HCT116 (cell line): Measurements from ENCODE around the gene COL18A1. TPM values are rescaled to one million over a fixed set of nuclear protein-coding genes. Genes with fewer than 3 reads are reported as not detected.

Experiments
- ATAC-seq: fragments of 200-7000 bp; cut with Tn5 transposase; 2 replicates; pipeline ENCODE4 v1.9.1; 2020; ENCODE audit warnings: mild to moderate bottlenecking, moderate library complexity
- BruUV-seq: library from RNA; stranded (reverse); fragments of 400-500 nt; replicated peaks from 2 replicates; lab custom pipeline; 2021; lab: Mats Ljungman, UMichigan
- CTCF ChIA-PET: fragments of 300-600 bp; sonication (Branson Sonifier 250); formaldehyde crosslinking; loops from one replicate; lab custom pipeline; 2021; ENCODE audit warnings: antibody characterized with exemption; lab: Charles Lee
- POLR2A ChIA-PET: fragments of 300-600, 350-600 bp; sonication (Branson Sonifier 250); formaldehyde crosslinking; loops from one replicate; lab custom pipeline; 2021; ENCODE audit warnings: antibody characterized with exemption; lab: Charles Lee
- RAD21 ChIA-PET, 2 experiments: fragments of 300-600 bp; sonication (Branson Sonifier 250); formaldehyde crosslinking; loops; one replicate each; lab custom pipeline; 2023; ENCODE audit warnings: low total read pairs in 2 of 2; ENCODE audit not compliant: uncharacterized antibody in 2 of 2, unreplicated experiment in 2 of 2, low non-redundant PET in 1 of 2; lab: Charles Lee
- DNase-seq: peaks from one replicate; pipeline ENCODE4 v3.0.0-alpha.2; 2010; ENCODE audit warnings: low read depth, low spot score
- H2AFZ ChIP-seq: fragments of 200-600 bp; shearing (Covaris generic), sonication (generic); 2 replicates; pipeline ENCODE4 v1.6.1; 2017; ENCODE audit warnings: low read depth, mixed run types, mixed read lengths, antibody characterized with exemption, low read length; ENCODE audit not compliant: poor library complexity, severe bottlenecking
- H3K27ac ChIP-seq: 2 replicates; pipeline ENCODE4 v1.5.1; 2012; ENCODE audit warnings: low read depth, low read length
- H3K27me3 ChIP-seq: fragments of 200-600 bp; sonication (generic); 2 replicates; pipeline ENCODE4 v1.6.1; 2016; ENCODE audit warnings: mixed run types, low read length, mixed read lengths; ENCODE audit not compliant: insufficient read depth
- H3K36me3 ChIP-seq, 2 experiments: fragments of 200-500 bp in 1 of 2; fragments of 200-600 bp in 1 of 2; sonication (Bioruptor generic) in 1 of 2; sonication (generic) in 1 of 2; 2 replicates each; pipeline versions ENCODE4 v1.5.1 to v1.6.1; 2014 to 2016; ENCODE audit warnings: low read length in 2 of 2, inconsistent platforms in 1 of 2, mixed read lengths in 1 of 2, mixed run types in 1 of 2; ENCODE audit not compliant: insufficient read depth in 2 of 2, control insufficient read depth in 1 of 2
- H3K4me1 ChIP-seq, 2 experiments: fragments of 200-600 bp in 1 of 2; sonication (generic) in 1 of 2; 2 replicates each; pipeline versions ENCODE4 v1.5.1 to v1.6.1; 2012 to 2017; ENCODE audit warnings: low read length in 2 of 2, inconsistent platforms in 1 of 2, mild to moderate bottlenecking in 1 of 2, mixed read lengths in 1 of 2, mixed run types in 1 of 2, moderate library complexity in 1 of 2; ENCODE audit not compliant: insufficient read depth in 2 of 2, control insufficient read depth in 1 of 2
- H3K4me2 ChIP-seq: fragments of 200-600 bp; sonication (generic); 2 replicates; pipeline ENCODE4 v1.6.1; 2017; ENCODE audit warnings: mixed run types, low read length, mixed read lengths
- H3K4me3 ChIP-seq, 2 experiments: fragments of 200-600 bp in 1 of 2; sonication (generic) in 1 of 2; replicated peaks in 1 of 2; 2 replicates each; pipeline ENCODE4 v1.5.1; 2011 to 2016; ENCODE audit warnings: low read length in 2 of 2, control low read depth in 1 of 2, low read depth in 1 of 2, mild to moderate bottlenecking in 1 of 2, mixed read lengths in 1 of 2, mixed run types in 1 of 2
- H3K79me2 ChIP-seq: fragments of 200-600 bp; sonication (generic); 2 replicates; pipeline ENCODE4 v1.6.1; 2017; ENCODE audit warnings: mild to moderate bottlenecking, mixed run types, low read length, moderate library complexity, mixed read lengths; ENCODE audit not compliant: insufficient read depth
- H3K9ac ChIP-seq: fragments of 200-600 bp; sonication (generic); 2 replicates; pipeline ENCODE4 v1.6.1; 2016; ENCODE audit warnings: low read length, mixed read lengths
- H3K9me2 ChIP-seq: fragments of 200-600 bp; sonication (generic), shearing (Covaris generic); 2 replicates; pipeline ENCODE4 v1.6.1; 2017; ENCODE audit warnings: mixed run types, mild to moderate bottlenecking, moderate library complexity; ENCODE audit not compliant: insufficient read depth
- H3K9me3 ChIP-seq, 2 experiments: fragments of 200-500 bp in 1 of 2; fragments of 200-600 bp in 1 of 2; sonication (Bioruptor generic) in 1 of 2; sonication (generic) in 1 of 2; 2 replicates each; pipeline ENCODE4 v1.6.1; 2014 to 2017; ENCODE audit warnings: low read length in 2 of 2, mixed read lengths in 2 of 2, inconsistent platforms in 1 of 2, low read depth in 1 of 2, mild to moderate bottlenecking in 1 of 2, mixed run types in 1 of 2, moderate library complexity in 1 of 2; ENCODE audit not compliant: control insufficient read depth in 1 of 2, insufficient read depth in 1 of 2
- H4K20me1 ChIP-seq: fragments of 200-600 bp; sonication (generic), shearing (Covaris generic); 2 replicates; pipeline ENCODE4 v1.6.1; 2017; ENCODE audit warnings: mixed run types, mild to moderate bottlenecking, moderate library complexity; ENCODE audit not compliant: insufficient read depth
- CBX3 ChIP-seq: IDR thresholded peaks from 2 replicates; pipeline ENCODE4 v1.6.1; 2012; ENCODE audit warnings: low read depth
- CEBPB ChIP-seq: IDR thresholded peaks from 2 replicates; pipeline ENCODE4 v1.6.1; 2012; ENCODE audit warnings: low read depth
- EGR1 ChIP-seq: IDR thresholded peaks from 2 replicates; pipeline ENCODE4 v1.6.1; 2012; ENCODE audit warnings: low read depth
- ELF1 ChIP-seq: IDR thresholded peaks from 2 replicates; pipeline ENCODE4 v1.6.1; 2012; ENCODE audit warnings: low read depth, borderline replicate concordance
- EZH2 ChIP-seq: fragments of 200-600 bp; sonication (generic); IDR thresholded peaks from 2 replicates; pipeline ENCODE4 v1.6.1; 2017; ENCODE audit warnings: antibody characterized with exemption, mixed run types
- EZH2phosphoT487 ChIP-seq: fragments of 200-600 bp; IDR thresholded peaks from 2 replicates; pipeline ENCODE4 v1.6.1; 2018; ENCODE audit warnings: antibody characterized with exemption, borderline replicate concordance
- JUND ChIP-seq: IDR thresholded peaks from 2 replicates; pipeline ENCODE4 v1.6.1; 2012
- POLR2A ChIP-seq: IDR thresholded peaks from 2 replicates; pipeline ENCODE4 v1.7.0; 2011; ENCODE audit warnings: borderline replicate concordance; ENCODE audit not compliant: insufficient read depth, insufficient read length; ENCODE audit errors: extremely low read depth
- POLR2AphosphoS5 ChIP-seq: IDR thresholded peaks from 2 replicates; pipeline ENCODE4 v1.6.1; 2011; ENCODE audit warnings: mild to moderate bottlenecking, low read depth, low read length, moderate library complexity
- RAD21 ChIP-seq: IDR thresholded peaks from 2 replicates; pipeline ENCODE4 v1.6.1; 2012; ENCODE audit warnings: low read depth, mild to moderate bottlenecking
- SIN3A ChIP-seq: IDR thresholded peaks from 2 replicates; pipeline ENCODE4 v1.6.1; 2012; ENCODE audit warnings: low read depth
- SP1 ChIP-seq: IDR thresholded peaks from 2 replicates; pipeline ENCODE4 v1.6.1; 2012; ENCODE audit warnings: low read depth
- SRF ChIP-seq: IDR thresholded peaks from 2 replicates; pipeline ENCODE4 v1.6.1; 2012; ENCODE audit warnings: low read depth
- TCF7L2 ChIP-seq: IDR thresholded peaks from 2 replicates; pipeline ENCODE4 v1.7.0; 2011; ENCODE audit warnings: borderline replicate concordance, inconsistent platforms; ENCODE audit not compliant: insufficient read depth, insufficient read length; ENCODE audit errors: extremely low read depth
- YY1 ChIP-seq: IDR thresholded peaks from 2 replicates; pipeline ENCODE4 v1.6.1; 2011; ENCODE audit warnings: low read length, low read depth, moderate library complexity, mild to moderate bottlenecking; ENCODE audit not compliant: insufficient replicate concordance; ENCODE audit errors: extremely low read depth
- ZNF274 ChIP-seq: fragments of 200-500 bp; sonication (Bioruptor generic); IDR thresholded peaks from 2 replicates; pipeline ENCODE4 v1.6.1; 2014; ENCODE audit warnings: mild to moderate bottlenecking, low read depth, low read length, inconsistent platforms
- intact Hi-C: fragments of 100-400 bp; cut with micrococcal nuclease; formaldehyde crosslinking; loops from 2 replicates; pipeline ENCODE4 v1.10.0; 2022
- total RNA-seq: library from RNA; stranded (reverse); gene quantifications from one replicate; pipeline ENCODE4 v1.2.1, GENCODE V29; 2021; ENCODE audit not compliant: unreplicated experiment
- TF ChIP-seq, protein P1 (sequence below): IDR thresholded peaks from 2 replicates; pipeline ENCODE4 v1.6.1; 2012
- TF ChIP-seq, protein P2 (sequence below): IDR thresholded peaks from 2 replicates; pipeline ENCODE4 v1.6.1; 2012; ENCODE audit warnings: low read depth
- TF ChIP-seq, protein P3 (sequence below), 3 experiments: fragments of 200-600 bp in 1 of 3; sonication (generic) in 1 of 3; IDR thresholded peaks in 2 of 3; conservative IDR thresholded peaks in 1 of 3; 2 replicates each; pipeline ENCODE4 v1.5.1; 2012 to 2017; ENCODE audit warnings: low read depth in 2 of 3, low read length in 2 of 3, antibody characterized with exemption in 1 of 3, borderline replicate concordance in 1 of 3, control low read depth in 1 of 3, mild to moderate bottlenecking in 1 of 3, mixed read lengths in 1 of 3, mixed run types in 1 of 3, moderate library complexity in 1 of 3; ENCODE audit not compliant: insufficient read depth in 1 of 3

Gene COL18A1
- total RNA-seq, 1 experiment from 2014 or later: 59.5 TPM

DNA sequence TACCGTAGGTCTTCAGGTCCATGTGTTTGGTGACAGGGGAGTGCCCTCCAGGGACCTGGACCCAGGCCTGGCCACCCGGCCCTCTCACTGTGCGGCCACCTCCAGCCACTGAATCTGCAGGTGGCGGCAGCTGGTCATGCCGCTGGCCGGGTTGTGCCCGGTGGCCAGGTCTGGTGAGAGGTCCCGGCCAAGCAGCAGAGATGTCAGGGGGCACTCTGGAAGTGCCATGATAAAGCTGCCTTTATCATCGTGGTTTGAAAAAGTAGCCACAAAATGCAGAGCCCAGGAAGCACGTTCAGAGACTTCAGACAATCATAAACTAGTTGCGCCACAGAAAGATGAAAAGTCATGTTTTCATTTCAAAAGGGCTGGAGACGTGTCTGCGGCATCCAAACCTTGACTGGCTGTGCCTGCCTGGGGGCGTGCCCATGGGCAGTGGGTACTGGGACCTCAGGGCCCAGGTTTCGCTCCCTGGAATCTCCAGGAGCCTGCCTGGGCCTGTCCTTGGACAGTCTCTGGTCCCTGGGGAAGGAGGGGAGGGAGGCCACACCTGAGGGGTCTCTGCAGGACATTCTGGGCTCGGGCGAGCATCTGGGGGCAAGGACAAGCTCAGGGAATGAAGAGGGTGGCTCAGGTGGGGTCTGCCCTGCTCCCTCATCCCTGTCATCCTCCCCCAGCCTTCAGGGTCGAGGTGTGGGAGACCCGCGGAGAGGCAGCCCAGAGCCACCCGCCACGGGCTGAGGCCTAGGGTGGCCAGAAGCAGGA, 44.9 kb downstream of the COL18A1 start:
- H3K36me3 ChIP-seq: peaks cover 0 to 4% of the 10 kb centered on the region in 2 experiments; a peak in 1 of 4 replicates
- H3K27me3 ChIP-seq: no peaks in the 10 kb centered on the region
- no peaks in the 10 kb centered on the region for H3K9me2 ChIP-seq
- H4K20me1 ChIP-seq: no peaks in the 10 kb centered on the region
- peaks cover 13 to 14% of the 10 kb centered on the region in 2 experiments; a peak in 3 of 4 replicates for H3K9me3 ChIP-seq
- H3K9ac ChIP-seq: no peak overlapping the region
- H3K4me2 ChIP-seq: no peak overlapping the region
- H3K4me3 ChIP-seq: no peak overlapping the region
- ChIA-PET POLR2A (no interaction called here), CTCF (no interaction called here), RAD21 (no interaction called here)
- BruUV-seq: no TSS peak
- intact Hi-C loops: no loop called here
- H2AFZ ChIP-seq: no peak overlapping the region
- H3K27ac ChIP-seq: no peak overlapping the region; the same call in 1 of the 2 replicates
- no peak for DNase-seq
- no peak for ATAC-seq
- H3K4me1 ChIP-seq: peaks cover 0 to 7% of the 10 kb centered on the region in 2 experiments; a peak in 1 of 4 replicates
- no peak for TF ChIP-seq ZNF274
- TF ChIP-seq POLR2AphosphoS5: no peak
- TF ChIP-seq, protein P1, sequence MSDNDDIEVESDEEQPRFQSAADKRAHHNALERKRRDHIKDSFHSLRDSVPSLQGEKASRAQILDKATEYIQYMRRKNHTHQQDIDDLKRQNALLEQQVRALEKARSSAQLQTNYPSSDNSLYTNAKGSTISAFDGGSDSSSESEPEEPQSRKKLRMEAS: no peak
- no peak for TF ChIP-seq RAD21
- no peak for TF ChIP-seq EGR1
- TF ChIP-seq POLR2A: no peak
- no peak for TF ChIP-seq YY1
- no peak for TF ChIP-seq JUND
- no peak for TF ChIP-seq SIN3A
- TF ChIP-seq, protein P2, sequence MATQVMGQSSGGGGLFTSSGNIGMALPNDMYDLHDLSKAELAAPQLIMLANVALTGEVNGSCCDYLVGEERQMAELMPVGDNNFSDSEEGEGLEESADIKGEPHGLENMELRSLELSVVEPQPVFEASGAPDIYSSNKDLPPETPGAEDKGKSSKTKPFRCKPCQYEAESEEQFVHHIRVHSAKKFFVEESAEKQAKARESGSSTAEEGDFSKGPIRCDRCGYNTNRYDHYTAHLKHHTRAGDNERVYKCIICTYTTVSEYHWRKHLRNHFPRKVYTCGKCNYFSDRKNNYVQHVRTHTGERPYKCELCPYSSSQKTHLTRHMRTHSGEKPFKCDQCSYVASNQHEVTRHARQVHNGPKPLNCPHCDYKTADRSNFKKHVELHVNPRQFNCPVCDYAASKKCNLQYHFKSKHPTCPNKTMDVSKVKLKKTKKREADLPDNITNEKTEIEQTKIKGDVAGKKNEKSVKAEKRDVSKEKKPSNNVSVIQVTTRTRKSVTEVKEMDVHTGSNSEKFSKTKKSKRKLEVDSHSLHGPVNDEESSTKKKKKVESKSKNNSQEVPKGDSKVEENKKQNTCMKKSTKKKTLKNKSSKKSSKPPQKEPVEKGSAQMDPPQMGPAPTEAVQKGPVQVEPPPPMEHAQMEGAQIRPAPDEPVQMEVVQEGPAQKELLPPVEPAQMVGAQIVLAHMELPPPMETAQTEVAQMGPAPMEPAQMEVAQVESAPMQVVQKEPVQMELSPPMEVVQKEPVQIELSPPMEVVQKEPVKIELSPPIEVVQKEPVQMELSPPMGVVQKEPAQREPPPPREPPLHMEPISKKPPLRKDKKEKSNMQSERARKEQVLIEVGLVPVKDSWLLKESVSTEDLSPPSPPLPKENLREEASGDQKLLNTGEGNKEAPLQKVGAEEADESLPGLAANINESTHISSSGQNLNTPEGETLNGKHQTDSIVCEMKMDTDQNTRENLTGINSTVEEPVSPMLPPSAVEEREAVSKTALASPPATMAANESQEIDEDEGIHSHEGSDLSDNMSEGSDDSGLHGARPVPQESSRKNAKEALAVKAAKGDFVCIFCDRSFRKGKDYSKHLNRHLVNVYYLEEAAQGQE: no peak
- TF ChIP-seq CEBPB: no peak
- no peak for TF ChIP-seq CBX3
- no peak for TF ChIP-seq SRF
- no peak for TF ChIP-seq EZH2
- TF ChIP-seq EZH2phosphoT487: no peak
- TF ChIP-seq, protein P3, sequence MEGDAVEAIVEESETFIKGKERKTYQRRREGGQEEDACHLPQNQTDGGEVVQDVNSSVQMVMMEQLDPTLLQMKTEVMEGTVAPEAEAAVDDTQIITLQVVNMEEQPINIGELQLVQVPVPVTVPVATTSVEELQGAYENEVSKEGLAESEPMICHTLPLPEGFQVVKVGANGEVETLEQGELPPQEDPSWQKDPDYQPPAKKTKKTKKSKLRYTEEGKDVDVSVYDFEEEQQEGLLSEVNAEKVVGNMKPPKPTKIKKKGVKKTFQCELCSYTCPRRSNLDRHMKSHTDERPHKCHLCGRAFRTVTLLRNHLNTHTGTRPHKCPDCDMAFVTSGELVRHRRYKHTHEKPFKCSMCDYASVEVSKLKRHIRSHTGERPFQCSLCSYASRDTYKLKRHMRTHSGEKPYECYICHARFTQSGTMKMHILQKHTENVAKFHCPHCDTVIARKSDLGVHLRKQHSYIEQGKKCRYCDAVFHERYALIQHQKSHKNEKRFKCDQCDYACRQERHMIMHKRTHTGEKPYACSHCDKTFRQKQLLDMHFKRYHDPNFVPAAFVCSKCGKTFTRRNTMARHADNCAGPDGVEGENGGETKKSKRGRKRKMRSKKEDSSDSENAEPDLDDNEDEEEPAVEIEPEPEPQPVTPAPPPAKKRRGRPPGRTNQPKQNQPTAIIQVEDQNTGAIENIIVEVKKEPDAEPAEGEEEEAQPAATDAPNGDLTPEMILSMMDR (IDR thresholded peaks at IDR 0.05 in 2 of 3, conservative IDR thresholded peaks at IDR 0.05 in 1 of 3; ENCODE audit: borderline replicate concordance in 1 of 3, insufficient read depth in 1 of 3, low read depth in 2 of 3, low read length in 2 of 3): no peak
- no peak for TF ChIP-seq ELF1
- TF ChIP-seq SP1: no peak
- TF ChIP-seq TCF7L2: no peak
- peaks cover 32% of the 10 kb centered on the region; the same call in 1 of the 2 replicates for H3K79me2 ChIP-seq
